Smooth muscle cell of the pulmonary artery (primary cell): Measurements from ENCODE around the gene RHBDL1. TPM values are rescaled to one million over a fixed set of nuclear protein-coding genes. Genes with fewer than 3 reads are reported as not detected.

ENCODE experiments used
- total RNA-seq: library from RNA; depleted of rRNA; stranded (reverse); fragments of >200 nt; gene quantifications from 2 replicates; pipeline ENCODE4 v1.2.3, GENCODE V29; 2014

Gene RHBDL1
- 2.7 and 9.1 TPM in 2 replicates for total RNA-seq

GRCh38 chr16:674968-675883 lies at the start of gene RHBDL1:
Gene RHBDL1 (plus strand): TSS chr16:675671. CDS start chr16:675791, 120 bp downstream.

GRCh38 chr16:630815-631405 lies 44.6 kb upstream of the RHBDL1 start, which contains the start of gene WFIKKN1:
Gene WFIKKN1 (plus strand): TSS chr16:630985. CDS start chr16:631254, 269 bp downstream.

DNA sequence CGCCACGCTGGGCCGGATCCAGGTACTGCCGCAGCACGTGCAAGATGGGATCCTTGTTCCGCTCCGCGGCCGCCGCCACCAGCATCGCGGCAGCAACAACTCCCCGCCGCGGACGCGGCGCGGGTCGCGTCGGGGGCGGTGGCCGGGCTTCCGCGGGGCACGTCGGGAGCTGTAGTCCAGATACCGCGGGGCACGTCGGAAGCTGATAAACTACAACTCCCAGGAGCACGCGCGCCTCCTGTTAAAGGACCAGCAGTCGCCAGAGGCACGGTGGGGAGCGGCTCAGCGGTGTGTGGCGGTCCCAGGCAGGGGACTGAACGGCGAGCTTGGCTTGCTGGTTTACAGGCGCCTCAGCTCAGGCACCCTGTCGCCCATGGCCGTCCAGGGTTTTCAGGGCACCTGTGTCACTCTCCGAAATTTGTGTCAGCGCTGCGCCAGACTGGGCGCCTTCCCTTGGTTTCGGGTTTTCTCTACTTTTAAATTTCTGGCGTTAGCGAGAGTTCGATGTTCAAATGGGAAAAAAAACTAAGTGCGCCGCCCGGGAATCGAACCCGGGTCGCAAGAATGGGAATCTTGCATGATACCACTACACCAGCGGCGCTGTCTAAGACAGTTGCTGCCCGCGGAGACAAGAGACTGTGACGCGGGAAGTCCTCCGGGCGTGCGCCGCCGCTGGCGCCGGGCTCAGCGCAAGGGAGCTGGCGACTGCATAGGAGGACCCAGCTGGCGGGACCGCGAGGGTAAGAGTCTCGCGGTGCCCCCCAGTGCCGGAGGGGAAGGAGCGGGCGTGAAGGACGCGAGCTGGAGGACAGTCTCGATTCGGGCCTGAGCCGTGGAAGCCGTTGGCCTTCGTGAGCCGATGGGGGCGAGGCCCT lies 39.0 kb upstream of the RHBDL1 start, which contains the start of gene METTL26:
METTL26 (minus strand) TSS at position 100 of the 875 bp plus-strand sequence; CDS start at position 85, 15 bp downstream.

DNA sequence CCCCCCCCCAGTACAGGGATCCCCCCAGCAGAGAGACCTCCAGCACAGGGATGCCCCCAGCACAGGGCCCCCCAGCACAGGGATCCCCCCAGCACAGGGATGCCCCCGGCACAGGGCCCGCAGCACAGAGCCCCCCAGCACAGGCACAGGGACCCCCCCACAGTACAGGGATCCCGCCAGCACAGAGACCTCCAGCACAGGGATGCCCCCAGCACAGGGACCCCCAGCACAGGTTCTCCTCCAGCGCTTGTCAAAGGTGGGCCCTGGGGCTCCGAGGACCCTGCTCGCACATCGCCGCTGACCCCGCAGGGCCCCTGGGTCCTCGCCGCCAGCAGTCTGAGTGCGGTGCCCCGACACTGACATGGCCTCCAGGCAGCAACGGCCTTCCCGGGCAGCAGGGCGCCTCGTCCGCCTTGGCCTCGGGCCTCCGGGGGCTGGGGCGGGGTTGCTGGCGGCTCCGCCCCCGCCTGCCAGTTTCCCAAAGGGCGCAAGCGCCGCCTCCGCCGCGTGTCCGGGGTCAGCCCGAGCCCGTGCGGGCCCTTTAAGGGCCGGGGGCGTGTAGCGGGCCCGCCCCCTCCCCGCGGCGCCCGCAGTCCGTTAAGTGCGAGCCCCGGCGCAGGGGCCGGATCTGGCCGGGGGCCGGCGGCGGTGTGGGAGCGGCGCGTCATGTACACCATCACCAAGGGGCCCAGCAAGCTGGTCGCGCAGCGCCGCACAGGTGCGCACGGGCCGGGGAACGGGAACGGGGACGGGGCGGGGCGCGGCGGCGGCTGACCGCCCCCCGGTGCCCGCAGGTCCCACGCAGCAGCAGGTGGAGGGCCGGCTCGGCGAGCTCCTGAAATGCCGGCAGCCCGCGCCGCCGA lies 33.9 kb upstream of the RHBDL1 start, which contains the start of gene MCRIP2:
MCRIP2 (plus strand) TSS at position 503 of the 863 bp plus-strand sequence; CDS start at position 667, 164 bp downstream.

DNA sequence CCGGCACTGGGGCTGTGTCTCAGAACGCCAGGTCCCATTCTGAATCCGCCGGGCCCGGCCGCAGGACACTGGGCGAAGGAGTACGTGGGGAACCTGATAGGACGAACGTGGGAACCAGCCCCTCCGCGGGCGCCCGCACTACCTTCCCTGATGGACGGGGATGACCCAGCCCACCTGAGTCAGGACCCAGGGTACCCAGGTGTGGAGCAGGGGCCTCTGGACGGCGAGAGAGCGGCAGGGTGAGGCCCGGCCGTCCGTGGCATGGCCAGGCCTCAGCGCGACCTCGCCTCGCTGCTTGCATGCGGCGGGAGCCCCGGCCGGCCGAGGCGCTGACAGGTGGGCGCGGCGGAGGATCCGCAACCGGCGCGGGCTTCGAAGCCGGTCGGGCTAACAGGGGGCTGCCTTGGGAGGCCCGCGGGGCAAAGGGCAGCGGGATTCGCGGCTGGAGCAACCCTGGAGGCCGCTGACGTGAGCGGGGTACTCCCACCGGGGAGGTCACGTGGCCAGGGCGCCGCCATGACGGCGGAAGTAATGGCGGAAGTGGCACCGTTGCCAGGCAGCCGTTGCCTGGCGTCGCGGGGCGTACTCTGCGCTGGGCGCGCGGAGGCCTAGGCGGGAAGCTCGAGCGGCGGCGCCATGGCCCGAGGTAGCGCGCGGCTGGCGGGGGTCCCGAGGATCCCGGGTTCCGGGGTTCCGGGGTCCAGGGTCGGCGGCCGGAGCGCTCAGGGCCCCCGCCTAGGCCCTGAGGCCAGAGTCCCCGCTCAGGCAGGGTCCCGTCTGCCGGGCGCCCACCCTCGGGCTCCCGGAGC lies 26.5 kb upstream of the RHBDL1 start, which contains the start of gene WDR90:
WDR90 (plus strand) TSS at position 585 of the 809 bp plus-strand sequence; CDS start at position 637, 52 bp downstream.

DNA sequence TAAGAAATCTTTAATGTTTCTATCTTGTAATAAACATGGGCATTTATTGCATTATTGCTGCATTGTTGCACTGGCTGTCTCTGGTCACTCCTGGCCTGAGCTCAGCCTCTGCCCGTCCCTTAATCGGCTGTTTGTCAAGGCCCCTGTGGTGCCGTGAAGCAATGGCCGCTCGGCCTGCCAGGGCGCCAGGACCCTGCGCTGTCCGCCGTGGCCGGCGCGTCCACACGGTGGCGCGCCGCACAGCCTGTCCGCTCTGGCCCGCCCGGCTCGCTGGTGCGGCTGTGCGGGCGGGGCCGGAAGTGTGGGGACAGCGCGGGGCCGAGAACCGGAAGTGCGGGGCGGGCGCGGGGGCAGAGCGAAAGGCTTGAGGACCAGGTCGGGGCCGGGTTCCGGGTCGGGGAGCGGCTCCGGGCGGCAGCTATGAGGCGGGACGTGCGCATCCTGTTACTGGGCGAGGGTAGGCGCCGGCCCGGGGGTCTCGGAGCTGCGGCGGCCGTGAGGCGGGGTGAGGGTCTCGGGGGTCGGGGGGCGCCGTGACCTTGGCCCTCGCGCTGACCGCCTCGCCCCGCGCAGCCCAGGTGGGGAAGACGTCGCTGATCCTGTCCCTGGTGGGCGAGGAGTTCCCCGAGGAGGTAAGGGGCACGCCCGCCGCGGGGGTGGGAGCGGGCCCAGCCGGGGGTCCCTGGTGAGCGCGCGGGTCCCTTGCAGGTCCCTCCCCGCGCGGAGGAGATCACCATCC lies 7.5 kb upstream of the RHBDL1 start, which contains the start of gene RHOT2:
RHOT2 (plus strand) TSS at position 353 of the 739 bp plus-strand sequence; CDS start at position 421, 68 bp downstream.

DNA sequence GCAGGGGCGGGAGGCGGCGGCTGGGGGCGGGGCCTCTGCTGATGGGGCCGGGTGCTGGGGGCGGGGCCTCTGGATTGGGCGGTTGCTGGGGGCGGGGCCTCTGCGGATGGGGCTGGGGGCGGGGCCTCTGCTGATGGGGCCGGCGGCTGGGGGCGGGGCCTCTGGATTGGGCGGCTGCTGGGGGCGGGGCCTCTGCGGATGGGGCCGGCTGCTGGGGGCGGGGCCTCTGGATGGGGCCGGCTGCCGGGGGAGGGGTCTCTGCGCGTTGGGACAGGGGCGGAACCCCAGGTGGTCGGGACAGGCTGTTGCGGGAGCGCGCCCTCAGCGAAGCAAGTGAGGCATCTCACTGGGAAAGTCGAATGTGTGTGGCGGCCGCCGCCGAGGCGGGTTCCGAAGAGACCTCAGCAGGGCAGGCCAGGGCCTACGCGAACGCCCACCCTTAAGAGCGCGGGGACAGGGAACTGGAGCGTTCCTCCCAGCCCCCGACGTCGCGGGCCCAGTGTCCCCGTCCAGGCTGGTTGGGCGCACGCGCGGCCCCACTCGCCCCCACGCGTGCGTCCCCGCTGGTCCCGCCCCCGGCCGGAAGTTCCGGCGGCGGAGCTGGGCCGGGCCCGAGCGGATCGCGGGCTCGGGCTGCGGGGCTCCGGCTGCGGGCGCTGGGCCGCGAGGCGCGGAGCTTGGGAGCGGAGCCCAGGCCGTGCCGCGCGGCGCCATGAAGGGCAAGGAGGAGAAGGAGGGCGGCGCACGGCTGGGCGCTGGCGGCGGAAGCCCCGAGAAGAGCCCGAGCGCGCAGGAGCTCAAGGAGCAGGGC lies 4.5 kb downstream of the RHBDL1 start, which contains the start of gene STUB1:
STUB1 (plus strand) TSS at position 597 of the 811 bp plus-strand sequence; CDS start at position 713, 116 bp downstream.

DNA sequence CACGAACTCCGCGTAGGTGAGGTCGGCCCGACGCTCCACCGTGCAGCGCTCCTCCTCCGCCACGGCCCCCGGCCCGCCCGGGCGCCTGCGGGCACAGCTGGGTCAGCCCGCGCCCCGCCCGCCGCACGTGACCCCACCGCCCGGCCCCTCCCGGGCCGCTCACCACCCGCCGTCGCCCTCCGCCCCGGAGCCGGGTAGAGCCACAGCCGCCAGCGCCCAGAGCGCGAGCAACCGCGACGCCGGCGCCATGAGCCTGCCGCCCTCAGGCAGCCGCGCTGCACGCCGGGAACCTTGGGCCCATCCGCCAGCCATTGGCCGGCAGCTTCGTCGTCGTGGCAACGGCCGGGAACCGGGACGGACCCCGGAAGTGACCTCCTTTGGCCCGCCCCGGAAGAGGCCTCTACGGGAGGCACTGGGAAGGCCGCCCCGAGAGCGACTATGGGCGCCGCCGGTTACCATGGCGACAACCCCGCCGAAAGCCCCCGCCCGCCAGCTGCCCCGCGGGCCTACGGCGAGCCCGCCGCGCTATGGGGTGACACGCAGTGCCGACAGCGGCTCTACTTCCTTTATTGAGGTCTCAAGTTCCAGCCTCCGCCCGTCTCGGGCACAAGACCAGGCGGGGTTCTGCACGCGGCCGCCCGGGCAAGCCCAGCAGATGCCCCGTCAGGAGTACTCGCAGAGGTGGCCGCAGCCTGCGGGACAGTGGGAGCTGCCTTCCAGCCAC lies 8.8 kb downstream of the RHBDL1 start, which contains the start of gene JMJD8:
JMJD8 (minus strand) TSS at position 264 of the 724 bp plus-strand sequence; CDS start at position 249, 15 bp downstream.

DNA sequence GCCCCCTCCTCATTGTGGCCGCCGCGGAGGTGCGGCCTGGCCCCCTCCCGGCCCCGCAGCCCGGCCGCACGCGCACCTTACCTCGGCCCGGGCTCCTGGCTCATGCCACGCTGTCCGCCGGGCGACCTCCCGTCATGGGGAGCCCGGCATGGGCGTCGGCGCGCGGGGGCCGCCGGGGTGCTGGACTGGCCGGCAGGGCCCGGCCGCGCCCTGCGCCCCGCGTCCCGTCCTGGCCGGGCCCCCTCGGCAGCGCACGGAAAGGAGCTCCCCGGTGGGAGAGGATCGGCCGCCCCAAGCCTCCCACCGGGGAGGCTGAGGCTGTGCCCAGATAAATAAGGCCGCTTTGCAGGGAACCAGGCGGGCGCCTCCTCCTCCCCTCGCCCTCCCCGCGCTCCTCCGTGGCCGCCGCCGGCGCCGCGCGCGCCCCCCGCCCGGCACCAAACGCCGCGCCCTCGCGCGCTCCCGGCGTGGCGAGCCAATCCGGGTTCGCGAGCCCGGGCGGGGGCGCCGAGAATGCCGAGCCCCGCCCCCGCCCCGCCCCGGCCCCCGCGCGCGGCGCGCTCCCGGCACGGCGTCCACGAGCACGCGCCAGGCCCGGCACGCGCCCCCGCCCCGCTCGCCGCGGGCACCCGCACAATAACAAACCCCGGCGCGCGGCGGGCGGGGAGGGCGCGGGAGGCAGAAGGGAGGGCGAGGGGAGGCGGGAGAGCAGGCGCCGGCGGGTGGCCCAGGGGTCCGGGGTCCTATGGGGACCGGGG lies 30.1 kb downstream of the RHBDL1 start, which contains the start of gene FBXL16:
FBXL16 (minus strand) TSS at position 371 of the 758 bp plus-strand sequence. CDS start 8,396 bp downstream, outside the sequence.

DNA sequence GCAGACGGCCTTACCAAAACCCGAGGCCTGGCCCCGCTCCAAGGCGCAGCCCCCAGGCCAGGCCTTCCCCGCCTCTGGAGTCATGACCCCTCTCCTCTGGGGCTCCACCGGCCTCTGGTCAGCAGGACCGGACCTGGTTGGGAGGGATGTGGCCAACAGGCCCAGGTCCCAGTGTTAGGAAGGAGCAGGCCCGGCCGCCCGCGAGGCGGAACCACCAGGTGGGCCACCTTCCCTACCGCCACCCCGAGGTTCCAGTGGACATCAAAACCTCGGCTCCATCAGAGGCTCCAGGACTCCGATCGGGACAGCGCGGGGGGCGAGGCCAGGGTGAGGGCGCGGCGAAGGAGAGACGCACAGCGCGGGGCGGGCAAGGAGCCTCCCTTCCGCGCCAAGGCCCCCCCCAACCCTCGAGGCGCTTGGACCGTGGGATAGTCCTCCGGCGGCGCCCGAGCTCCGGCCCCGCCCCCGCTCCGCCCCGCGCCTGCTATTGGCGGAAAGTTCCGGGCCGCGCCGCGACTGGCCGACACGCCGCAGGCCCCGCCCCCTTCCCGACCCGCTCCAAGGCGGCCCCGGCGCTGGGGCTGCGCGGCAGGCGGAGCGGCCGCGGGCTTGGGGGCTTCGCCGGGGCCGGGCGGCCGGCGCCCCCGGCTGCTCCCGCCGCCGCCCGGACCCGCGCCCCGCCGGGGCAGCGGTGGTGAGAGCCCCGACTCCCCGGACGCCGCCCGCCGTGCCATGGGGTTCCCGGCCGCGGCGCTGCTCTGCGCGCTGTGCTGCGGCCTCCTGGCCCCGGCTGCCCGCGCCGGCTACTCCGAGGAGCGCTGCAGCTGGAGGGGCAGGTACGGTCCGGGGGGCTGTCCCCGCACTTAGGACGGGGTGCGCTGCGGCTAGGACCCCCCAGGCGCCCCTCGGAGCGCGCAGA lies 39.3 kb downstream of the RHBDL1 start, which contains the start of gene METRN:
METRN (plus strand) TSS at position 561 of the 919 bp plus-strand sequence; CDS start at position 733, 172 bp downstream.

DNA sequence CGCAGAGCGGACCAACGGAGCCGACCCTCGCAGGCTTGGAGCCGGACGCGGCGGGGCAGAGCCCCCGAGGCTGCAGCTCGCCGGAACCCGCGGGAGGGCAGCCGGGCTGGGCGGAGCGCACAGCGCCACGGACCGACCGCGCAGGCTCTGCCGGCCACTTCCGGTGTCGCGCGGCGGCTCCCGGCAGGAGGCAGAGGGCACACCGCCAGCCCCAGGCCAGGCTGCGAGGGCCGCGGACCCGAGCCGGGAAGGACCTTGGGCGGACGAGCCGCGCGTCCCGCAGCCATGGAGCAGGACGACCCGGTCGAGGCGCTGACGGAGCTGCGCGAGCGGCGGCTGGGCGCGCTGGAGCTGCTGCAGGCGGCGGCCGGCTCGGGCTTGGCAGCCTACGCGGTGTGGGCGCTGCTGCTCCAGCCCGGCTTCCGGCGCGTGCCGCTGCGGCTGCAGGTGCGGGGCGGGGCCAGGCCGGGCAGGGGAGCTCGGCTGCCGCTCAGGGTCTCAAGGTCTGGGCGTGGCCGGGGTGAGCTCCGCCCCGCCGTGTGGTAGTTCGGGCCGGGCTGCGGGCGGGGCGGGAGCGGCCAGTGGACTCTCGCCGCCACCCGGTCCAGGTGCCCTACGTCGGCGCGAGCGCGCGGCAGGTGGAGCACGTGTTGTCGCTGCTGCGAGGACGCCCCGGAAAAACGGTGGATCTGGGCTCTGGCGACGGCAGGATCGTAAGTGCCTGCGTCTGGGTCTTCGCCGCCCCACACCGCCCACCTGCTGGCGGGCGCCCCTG lies 45.7 kb downstream of the RHBDL1 start, which contains the start of gene ANTKMT:
ANTKMT (plus strand) TSS at position 157 of the 775 bp plus-strand sequence; CDS start at position 286, 129 bp downstream.

GRCh38 chr16:726438-727290 lies 51.2 kb downstream of the RHBDL1 start, which contains the start of the genes CCDC78 and HAGHL:
Gene CCDC78 (minus strand): TSS chr16:726443. CDS start chr16:726367, 76 bp downstream.
Gene HAGHL (plus strand): TSS chr16:727106. CDS start chr16:727510, 404 bp downstream.

